OCI-M2 (cell line): ENCODE results near the gene FANCE.

Source experiments
- DNase-seq: peaks from one replicate; lab custom pipeline; 2025; ENCODE audit not compliant: unreplicated experiment; lab: John Stamatoyannopoulos, UW

FANCE gene

GRCh38 chr6:35483893-35484645 is 31.9 kb downstream of the FANCE start:
- DNase-seq: no peak

GRCh38 chr6:35484921-35485392 is 32.8 kb downstream of the FANCE start:
- no peak for DNase-seq

GRCh38 chr6:35485402-35485877 is 33.3 kb downstream of the FANCE start:
- DNase-seq: no peak

GRCh38 chr6:35486005-35486925 is 34.1 kb downstream of the FANCE start:
- DNase-seq: no peak

GRCh38 chr6:35487658-35488516 is 35.7 kb downstream of the FANCE start:
- DNase-seq: no peak

- DNase-seq: no peak
Observed at GRCh38 chr6:35488517-35488862, 36.4 kb downstream of the FANCE start.

GRCh38 chr6:35489066-35489465 is 36.9 kb downstream of the FANCE start:
- no peak for DNase-seq

- no peak for DNase-seq
Observed at GRCh38 chr6:35489995-35490791, 38.1 kb downstream of the FANCE start.

- no peak for DNase-seq
Observed at GRCh38 chr6:35490821-35491557, 38.9 kb downstream of the FANCE start.

- no peak for DNase-seq
Observed at GRCh38 chr6:35491558-35492257, 39.6 kb downstream of the FANCE start.

- no peak for DNase-seq
Observed at GRCh38 chr6:35492258-35492973, 40.3 kb downstream of the FANCE start.

GRCh38 chr6:35492974-35493284 is 40.8 kb downstream of the FANCE start:
- DNase-seq: no peak

- no peak for DNase-seq
Observed at GRCh38 chr6:35493307-35493983, 41.3 kb downstream of the FANCE start.

- no peak for DNase-seq
Observed at GRCh38 chr6:35494161-35494563, 42.0 kb downstream of the FANCE start.

GRCh38 chr6:35495258-35496035 is 43.3 kb downstream of the FANCE start:
- no peak for DNase-seq

- no peak for DNase-seq
Observed at GRCh38 chr6:35496036-35496840, 44.1 kb downstream of the FANCE start.
